Colonic mucosa (tissue), 4 donors: Measurements from ENCODE around the gene FOXS1. TPM values are rescaled to one million over a fixed set of nuclear protein-coding genes. Genes with fewer than 3 reads are reported as not detected.

Experiments used
- DNase-seq: peaks from one replicate; pipeline ENCODE4 v3.0.0-alpha.2; 2020
- H3K27ac ChIP-seq: fragments of 200-600 bp; one replicate; pipeline ENCODE4 v1.8.0; 2021
- H3K27me3 ChIP-seq: fragments of 200-600 bp; one replicate; pipeline ENCODE4 v1.8.0; 2021
- H3K36me3 ChIP-seq: fragments of 200-600 bp; one replicate; pipeline ENCODE4 v1.8.0; 2021
- H3K4me1 ChIP-seq: fragments of 200-600 bp; one replicate; pipeline ENCODE4 v1.8.0; 2021; ENCODE audit warnings: mild to moderate bottlenecking
- H3K4me3 ChIP-seq: fragments of 200-600 bp; one replicate; pipeline ENCODE4 v1.8.0; 2021
- H3K9ac ChIP-seq, 2 donors: one replicate each; pipeline ENCODE4 v1.7.0; 2013; ENCODE audit warnings: control low read depth in 2 of 2, low read depth in 2 of 2, low read length in 2 of 2
- H3K9me3 ChIP-seq: fragments of 200-600 bp; one replicate; pipeline ENCODE4 v1.8.0; 2021
- intact Hi-C: fragments of 100-400 bp; cut with DNase I; formaldehyde crosslinking; loops from one replicate; pipeline ENCODE4 v1.14.1; 2022
- total RNA-seq, 2 donors: library from RNA; stranded (reverse); fragmentation: NEBNext Ultra II Directional in 1 of 2; extraction: Animal tissue kit (Norgen Biotek cat#: 25700) in 1 of 2; gene quantifications; one replicate each; pipeline ENCODE4 v1.2.1, GENCODE V29; 2021
- TF ChIP-seq, protein P1 (sequence below): fragments of 200-600 bp; IDR thresholded peaks from one replicate; pipeline ENCODE4 v1.8.0; 2022; ENCODE audit warnings: antibody characterized with exemption, mild to moderate bottlenecking
- donor health status: healthy.
- donor health status: DM: no; HTN: no; CAD: no.
- donor health status: DM: no; HTN: no; CAD: no.

Gene FOXS1
- total RNA-seq, 2 donors from 2014 or later = 0.20 to 0.48 TPM

- H3K9me3 ChIP-seq = no peaks in the 10 kb centered on the region
- H3K4me1 ChIP-seq = no peaks in the 10 kb centered on the region
- H3K27me3 ChIP-seq = no peaks in the 10 kb centered on the region
- H3K4me3 ChIP-seq = no peak overlapping the region
- no peak overlapping the region for H3K9ac ChIP-seq
- intact Hi-C loops = no loop called here
- TF ChIP-seq, protein P1, sequence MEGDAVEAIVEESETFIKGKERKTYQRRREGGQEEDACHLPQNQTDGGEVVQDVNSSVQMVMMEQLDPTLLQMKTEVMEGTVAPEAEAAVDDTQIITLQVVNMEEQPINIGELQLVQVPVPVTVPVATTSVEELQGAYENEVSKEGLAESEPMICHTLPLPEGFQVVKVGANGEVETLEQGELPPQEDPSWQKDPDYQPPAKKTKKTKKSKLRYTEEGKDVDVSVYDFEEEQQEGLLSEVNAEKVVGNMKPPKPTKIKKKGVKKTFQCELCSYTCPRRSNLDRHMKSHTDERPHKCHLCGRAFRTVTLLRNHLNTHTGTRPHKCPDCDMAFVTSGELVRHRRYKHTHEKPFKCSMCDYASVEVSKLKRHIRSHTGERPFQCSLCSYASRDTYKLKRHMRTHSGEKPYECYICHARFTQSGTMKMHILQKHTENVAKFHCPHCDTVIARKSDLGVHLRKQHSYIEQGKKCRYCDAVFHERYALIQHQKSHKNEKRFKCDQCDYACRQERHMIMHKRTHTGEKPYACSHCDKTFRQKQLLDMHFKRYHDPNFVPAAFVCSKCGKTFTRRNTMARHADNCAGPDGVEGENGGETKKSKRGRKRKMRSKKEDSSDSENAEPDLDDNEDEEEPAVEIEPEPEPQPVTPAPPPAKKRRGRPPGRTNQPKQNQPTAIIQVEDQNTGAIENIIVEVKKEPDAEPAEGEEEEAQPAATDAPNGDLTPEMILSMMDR = no peak
- no peaks in the 10 kb centered on the region for H3K36me3 ChIP-seq
- no peak for DNase-seq
- H3K27ac ChIP-seq = no peak overlapping the region
Measured at GRCh38 chr20:31811198-31811597, 34.2 kb downstream of the FOXS1 start.

- Histone ChIP-seq H3K9ac (no peak overlapping the region), H3K9me3 (no peaks in the 10 kb centered on the region), H3K4me3 (no peak overlapping the region), H3K4me1 (no peaks in the 10 kb centered on the region), H3K27ac (no peak overlapping the region), H3K36me3 (no peaks in the 10 kb centered on the region), H3K27me3 (no peaks in the 10 kb centered on the region)
- TF ChIP-seq, protein P1 = no peak
- DNase-seq = no peak
- intact Hi-C loops = no loop called here
Measured at GRCh38 chr20:31809661-31810060, 35.7 kb downstream of the FOXS1 start.

- intact Hi-C loops = no loop called here
- H3K9me3 ChIP-seq = no peaks in the 10 kb centered on the region
- TF ChIP-seq, protein P1 = no peak
- no peaks in the 10 kb centered on the region for H3K36me3 ChIP-seq
- H3K9ac ChIP-seq = no peak overlapping the region
- no peak overlapping the region for H3K4me3 ChIP-seq
- no peak for DNase-seq
- no peaks in the 10 kb centered on the region for H3K27me3 ChIP-seq
- H3K27ac ChIP-seq = no peak overlapping the region
- H3K4me1 ChIP-seq = no peaks in the 10 kb centered on the region
Measured at GRCh38 chr20:31808481-31808880, 36.9 kb downstream of the FOXS1 start.

DNA sequence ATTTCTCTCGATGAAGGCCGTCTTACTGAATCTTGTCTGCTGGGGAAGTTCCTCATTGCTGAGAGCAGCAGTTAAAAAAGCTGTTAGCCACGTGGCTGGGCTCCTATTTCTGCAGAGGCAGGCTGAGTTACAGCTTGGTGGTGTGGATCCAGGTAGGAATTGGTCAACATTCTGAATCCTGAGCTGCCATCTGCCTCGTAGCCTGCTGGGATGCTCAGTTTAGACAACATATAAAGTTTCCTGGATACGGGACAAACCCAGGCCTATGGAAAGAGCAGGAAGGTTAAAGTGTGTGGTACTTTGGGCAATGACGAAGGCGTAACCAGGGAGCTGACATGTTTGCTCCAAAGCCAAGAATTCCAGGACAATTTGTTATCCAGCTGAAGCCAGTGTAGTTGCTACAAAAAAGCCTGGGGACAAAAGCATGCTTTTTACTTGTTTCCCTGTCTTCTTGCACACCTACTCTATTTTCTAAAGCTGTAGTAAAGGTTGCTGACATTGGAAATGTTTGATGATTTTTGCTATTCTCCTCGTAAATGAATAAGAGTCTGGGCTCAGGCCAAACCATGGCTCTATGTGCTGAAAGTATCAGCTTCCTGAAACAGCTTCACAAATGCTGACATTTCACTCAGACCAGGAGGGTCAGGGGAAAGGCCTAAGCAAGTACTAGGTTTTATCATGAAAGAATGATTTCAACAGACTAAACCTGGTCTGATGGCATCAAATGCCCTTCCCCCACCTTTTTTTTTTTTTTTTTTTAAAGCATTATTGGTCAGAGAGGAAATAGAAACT, 38.6 kb downstream of the FOXS1 start:
- Histone ChIP-seq H3K27ac (no peak overlapping the region), H3K9ac (no peak overlapping the region), H3K9me3 (no peaks in the 10 kb centered on the region), H3K4me1 (no peaks in the 10 kb centered on the region), H3K27me3 (no peaks in the 10 kb centered on the region), H3K36me3 (no peaks in the 10 kb centered on the region), H3K4me3 (no peak overlapping the region)
- no peak for DNase-seq
- intact Hi-C loops = no loop called here
- TF ChIP-seq, protein P1 = no peak

DNA sequence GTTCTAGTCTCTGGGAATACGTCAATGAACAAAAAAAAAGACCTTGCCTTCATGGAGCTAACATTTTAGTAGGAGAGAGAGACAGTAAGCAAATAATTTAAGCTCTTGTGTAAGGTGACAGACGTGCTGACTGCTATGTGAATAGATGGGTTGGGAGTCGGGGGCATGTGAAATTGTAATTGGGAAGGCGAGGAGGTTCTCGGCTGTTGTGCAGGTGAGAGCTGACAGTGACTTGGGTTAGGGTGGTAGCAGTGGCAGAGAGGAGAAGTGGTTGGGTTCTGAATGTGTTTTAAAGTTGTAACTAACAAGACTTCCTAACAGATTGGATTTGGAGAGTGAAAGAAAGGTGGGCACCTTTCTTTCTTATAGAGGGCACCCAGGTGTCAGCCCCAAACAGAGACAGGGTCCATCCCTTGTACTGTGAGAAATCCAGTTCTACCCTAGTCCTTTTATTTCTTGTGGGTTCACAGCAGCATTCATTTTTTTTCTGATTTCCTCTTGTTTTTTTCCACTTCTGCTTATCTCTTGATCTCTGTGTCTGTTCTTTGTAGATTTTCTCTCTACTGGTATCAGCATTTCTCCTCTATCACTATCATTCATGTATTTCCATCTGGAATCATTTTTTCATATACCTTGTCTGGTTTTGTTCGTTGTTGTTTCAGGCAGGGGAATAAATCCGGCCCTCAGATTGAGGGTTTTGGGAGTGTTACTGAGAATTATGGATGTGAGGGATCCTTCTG, 41.7 kb downstream of the FOXS1 start:
- intact Hi-C loops = no loop called here

More for the DNA sequence above, 41.7 kb downstream of the FOXS1 start:
- no peak for DNase-seq
- Histone ChIP-seq H3K9me3 (no peaks in the 10 kb centered on the region), H3K9ac (no peak overlapping the region), H3K27me3 (no peaks in the 10 kb centered on the region), H3K4me3 (no peak overlapping the region), H3K36me3 (no peaks in the 10 kb centered on the region), H3K4me1 (no peaks in the 10 kb centered on the region), H3K27ac (no peak overlapping the region)
- TF ChIP-seq, protein P1 = no peak
